Lower leg skin (tissue), 4 donors: ENCODE measurements around the gene XRCC1. TPM values are rescaled to one million over a fixed set of nuclear protein-coding genes. Genes with fewer than 3 reads are reported as not detected.
"Not testable (repeated sequence)": the region's sequence is repeated elsewhere in the genome, so short reads cannot be mapped to it uniquely, and the experiment has no call there.

Source experiments
- DNase-seq, 2 donors: peaks; one replicate each; pipeline ENCODE4 v3.0.0-alpha.2; 2019; ENCODE audit warnings: low spot score in 2 of 2
- H3K4me3 ChIP-seq: fragments of 200-600 bp; sonication (generic); 2 replicates; pipeline ENCODE4 v1.5.1; 2017; ENCODE audit warnings: mild to moderate bottlenecking, low read depth; ENCODE audit not compliant: poor library complexity, severe bottlenecking
- POLR2A ChIP-seq, 2 donors: fragments of 450-650 bp; IDR thresholded peaks; one replicate each; pipeline ENCODE4 v1.6.1; 2016 to 2017; ENCODE audit warnings: antibody characterized with exemption in 2 of 2, mild to moderate bottlenecking in 1 of 2, moderate library complexity in 1 of 2
- WGBS, 2 donors: methylation state at CpG; one replicate each; pipeline ENCODE4 v1.1.5; 2018; 5-methylcytosine and 5-hydroxymethylcytosine counted together
- intact Hi-C: fragments of 100-400 bp; cut with DNase I; formaldehyde crosslinking; loops from one replicate; pipeline ENCODE4 v1.15.0; 2023; ENCODE audit warnings: low total_unique reads
- total RNA-seq, 4 donors: library from RNA; depleted of rRNA; stranded (reverse); fragments of >200 nt; gene quantifications; one replicate each; pipeline ENCODE4 v1.1.0, GENCODE V29; 2016
- TF ChIP-seq, protein P1 (sequence below), 3 donors: fragments of 450-650 bp; IDR thresholded peaks; one replicate each; pipeline ENCODE4 v1.5.1; 2016; ENCODE audit warnings: antibody characterized with exemption in 3 of 3, mild to moderate bottlenecking in 3 of 3, moderate library complexity in 2 of 3

The XRCC1 gene
- total RNA-seq, 4 donors from 2014 or later = 27.9 to 37.6 (median 31.5) TPM

DNA sequence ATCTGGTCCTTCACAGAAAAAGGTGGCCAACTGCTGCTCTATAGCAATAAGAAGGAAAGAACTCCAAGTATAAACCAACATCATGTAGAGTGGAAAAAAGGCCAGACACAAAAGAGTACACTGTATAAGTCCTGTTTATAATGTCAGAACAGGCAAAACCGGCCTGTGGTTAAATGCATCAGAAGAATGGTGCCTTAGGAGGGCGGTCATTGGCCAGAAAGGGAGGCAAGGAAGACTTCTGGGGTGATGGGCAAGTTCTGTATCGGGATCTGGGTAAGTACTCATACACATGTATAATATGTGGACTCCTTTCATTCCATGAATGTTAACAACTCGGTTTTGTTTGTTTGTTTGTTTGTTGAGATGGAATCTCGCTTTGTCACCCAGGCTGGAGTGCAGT, 52.4 kb downstream of the XRCC1 start:
- H3K4me3 ChIP-seq = no peak overlapping the region
- 82% methylated on average over 5 of the region's 5 CpGs for WGBS, 2 donors
- TF ChIP-seq, protein P1, sequence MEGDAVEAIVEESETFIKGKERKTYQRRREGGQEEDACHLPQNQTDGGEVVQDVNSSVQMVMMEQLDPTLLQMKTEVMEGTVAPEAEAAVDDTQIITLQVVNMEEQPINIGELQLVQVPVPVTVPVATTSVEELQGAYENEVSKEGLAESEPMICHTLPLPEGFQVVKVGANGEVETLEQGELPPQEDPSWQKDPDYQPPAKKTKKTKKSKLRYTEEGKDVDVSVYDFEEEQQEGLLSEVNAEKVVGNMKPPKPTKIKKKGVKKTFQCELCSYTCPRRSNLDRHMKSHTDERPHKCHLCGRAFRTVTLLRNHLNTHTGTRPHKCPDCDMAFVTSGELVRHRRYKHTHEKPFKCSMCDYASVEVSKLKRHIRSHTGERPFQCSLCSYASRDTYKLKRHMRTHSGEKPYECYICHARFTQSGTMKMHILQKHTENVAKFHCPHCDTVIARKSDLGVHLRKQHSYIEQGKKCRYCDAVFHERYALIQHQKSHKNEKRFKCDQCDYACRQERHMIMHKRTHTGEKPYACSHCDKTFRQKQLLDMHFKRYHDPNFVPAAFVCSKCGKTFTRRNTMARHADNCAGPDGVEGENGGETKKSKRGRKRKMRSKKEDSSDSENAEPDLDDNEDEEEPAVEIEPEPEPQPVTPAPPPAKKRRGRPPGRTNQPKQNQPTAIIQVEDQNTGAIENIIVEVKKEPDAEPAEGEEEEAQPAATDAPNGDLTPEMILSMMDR (IDR thresholded peaks at IDR 0.05) = no peak
- no peak for TF ChIP-seq POLR2A (IDR thresholded peaks at IDR 0.05)
- intact Hi-C loops = no loop called here
- DNase-seq = no peak

DNA sequence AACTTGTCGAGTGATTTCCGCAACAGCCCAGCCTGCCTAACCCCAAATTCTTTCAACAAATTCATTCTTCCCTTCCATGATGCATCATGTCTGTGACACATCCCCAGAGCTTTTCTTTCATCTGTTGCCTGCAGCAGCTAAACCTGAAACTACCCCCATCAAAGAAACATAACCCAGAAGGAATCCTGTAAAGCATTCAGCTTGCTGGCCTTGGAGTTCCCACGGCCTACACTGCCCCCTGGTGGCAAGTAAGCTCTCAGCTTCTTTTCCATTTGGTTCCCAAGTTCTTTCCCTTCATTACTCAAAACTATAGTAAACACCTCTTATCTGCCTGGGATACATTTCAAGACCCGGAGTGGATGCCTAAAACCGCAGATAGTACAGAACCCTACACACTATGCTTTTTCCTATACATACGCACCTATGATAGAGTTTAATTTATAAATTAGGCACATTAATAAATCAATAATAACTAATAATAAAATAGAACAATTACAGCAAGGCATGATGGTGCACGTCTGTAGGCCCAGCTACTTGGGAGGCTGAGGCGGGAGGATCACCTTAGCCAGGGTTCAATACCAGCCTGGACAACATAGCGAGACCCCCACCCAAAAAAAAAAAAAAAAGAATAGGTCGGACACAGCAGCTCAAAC, 55.8 kb downstream of the XRCC1 start:
- H3K4me3 ChIP-seq = no peak overlapping the region
- 46% methylated on average over 10 of the region's 10 CpGs for WGBS, 2 donors
- intact Hi-C loops = loop anchor here (2.0 kb wide), 1 partner anchor 75 kb away; no protein-coding TSS in a partner anchor
- peak; percentile 60 to 93 for DNase-seq
- TF ChIP-seq POLR2A (IDR thresholded peaks at IDR 0.05) = no peak
- TF ChIP-seq, protein P1 (IDR thresholded peaks at IDR 0.05) = peak in 1 of 3 donors; percentile 63

DNA sequence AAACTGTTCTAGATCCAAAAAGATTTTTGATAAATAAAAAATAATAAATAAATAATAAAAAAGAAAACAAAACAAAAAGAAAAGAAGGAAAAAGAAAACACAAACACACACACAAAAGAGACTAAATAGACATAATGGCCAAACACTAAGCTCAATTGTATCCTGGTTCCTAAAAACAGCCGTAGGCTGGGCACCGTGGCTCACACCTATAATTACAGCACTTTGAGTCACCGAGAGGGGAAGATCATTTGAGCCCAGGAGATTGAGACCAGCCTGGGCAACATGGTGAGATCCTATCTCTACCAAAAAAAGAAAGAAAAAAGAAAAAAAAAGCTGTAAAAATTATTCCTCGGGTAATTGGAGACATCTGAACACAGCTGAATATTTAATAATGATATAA, 57.3 kb downstream of the XRCC1 start:
- TF ChIP-seq POLR2A (IDR thresholded peaks at IDR 0.05) = no peak
- TF ChIP-seq, protein P1 (IDR thresholded peaks at IDR 0.05) = no peak
- DNase-seq = no peak
- intact Hi-C loops = no loop called here
- WGBS, 2 donors = 55 to 56% methylated on average over 4 of the region's 4 CpGs
- no peak overlapping the region for H3K4me3 ChIP-seq

DNA sequence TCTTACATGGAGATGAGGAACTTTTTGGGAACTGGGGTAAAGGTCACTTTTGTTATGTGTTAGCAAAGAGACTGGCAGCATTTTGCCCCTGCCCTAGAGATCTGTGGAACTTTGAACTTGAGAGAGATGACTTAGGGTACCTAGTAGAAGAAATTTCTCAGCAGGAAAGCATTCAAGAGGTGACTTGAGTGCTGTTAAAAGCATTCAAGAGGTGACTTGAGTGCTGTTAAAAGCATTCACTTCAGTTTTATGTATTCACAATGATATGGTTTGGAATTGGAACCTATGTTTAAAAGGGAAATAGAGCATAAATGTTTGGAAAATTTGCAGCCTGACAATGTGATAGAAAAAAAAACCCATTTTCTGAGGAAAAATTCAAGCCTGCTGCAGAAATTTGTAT, 62.9 kb downstream of the XRCC1 start:
- intact Hi-C loops, DNase-seq, H3K4me3 ChIP-seq: not testable (repeated sequence)

DNA sequence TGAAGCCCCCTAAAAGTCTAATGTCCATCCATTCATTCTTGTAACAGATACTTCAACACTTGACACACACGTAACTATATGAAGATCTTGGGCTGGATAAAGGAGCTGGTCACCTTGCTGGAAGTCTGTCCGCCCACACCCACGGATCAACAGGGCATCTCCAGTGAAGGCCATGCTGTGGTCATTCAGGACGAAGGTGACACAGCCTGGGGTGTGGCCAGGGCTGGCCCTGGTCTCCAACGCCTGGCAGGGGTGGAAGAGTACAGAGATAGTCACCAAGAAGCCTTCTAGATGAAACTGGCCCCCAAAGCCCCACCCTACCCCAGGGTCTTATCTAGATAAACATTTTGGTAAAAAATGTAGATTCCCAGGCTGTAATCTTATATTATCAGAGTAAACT, 64.0 kb downstream of the XRCC1 start:
- WGBS, 2 donors = 93 to 95% methylated on average over 5 of the region's 5 CpGs
- DNase-seq = no peak
- intact Hi-C loops = no loop called here

DNA sequence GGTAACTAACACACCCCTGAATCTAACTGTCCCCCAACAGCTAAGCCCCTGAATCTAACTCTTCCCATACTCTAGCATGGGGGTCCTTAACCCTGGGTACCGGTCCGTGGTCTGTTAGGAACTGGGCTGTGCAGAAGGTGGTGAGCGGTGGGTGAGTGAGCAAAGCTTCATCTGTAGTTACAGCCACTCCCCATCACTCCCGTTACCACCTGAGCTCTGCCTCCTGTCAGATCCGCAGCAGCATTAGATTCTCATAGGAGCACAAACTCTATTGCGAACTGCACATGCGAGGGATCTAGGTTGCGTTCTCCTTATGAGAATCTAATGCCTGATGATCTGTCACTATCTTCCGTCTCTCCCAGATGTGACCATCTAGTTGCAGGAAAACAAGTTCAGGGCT, 64.6 kb downstream of the XRCC1 start:
- intact Hi-C loops = no loop called here
- no peak overlapping the region for H3K4me3 ChIP-seq
- no peak for DNase-seq
- TF ChIP-seq POLR2A (IDR thresholded peaks at IDR 0.05) = no peak
- TF ChIP-seq, protein P1 (IDR thresholded peaks at IDR 0.05) = no peak
- WGBS, 2 donors = 95 to 100% methylated on average over 9 of the region's 9 CpGs

More for the DNA sequence above, 64.0 kb downstream of the XRCC1 start:
- no peak overlapping the region for H3K4me3 ChIP-seq
- TF ChIP-seq POLR2A (IDR thresholded peaks at IDR 0.05) = no peak
- TF ChIP-seq, protein P1 (IDR thresholded peaks at IDR 0.05) = no peak
